Epithelial cell of proximal tubule (primary cell): ENCODE measurements around the gene PTPN6. TPM values are rescaled to one million over a fixed set of nuclear protein-coding genes. Genes with fewer than 3 reads are reported as not detected.

Experiments used
- DNase-seq: peaks from one replicate; pipeline ENCODE4 v3.0.0-alpha.2; 2011; ENCODE audit warnings: low read depth
- H3K4me3 ChIP-seq: 2 replicates; pipeline ENCODE4 v1.5.1; 2011; ENCODE audit warnings: low read depth, mild to moderate bottlenecking, low read length
- total RNA-seq: library from RNA; depleted of rRNA; stranded (reverse); fragments of >200 nt; gene quantifications from 2 replicates; pipeline ENCODE4 v1.2.3, GENCODE V29; 2015
- TF ChIP-seq, protein P1 (sequence below): conservative IDR thresholded peaks from 2 replicates; pipeline ENCODE4 v1.5.1; 2012; ENCODE audit warnings: low read depth, mild to moderate bottlenecking, low read length

PTPN6 gene
- total RNA-seq, 1 donor from 2014 or later, result 37.5 TPM

DNA sequence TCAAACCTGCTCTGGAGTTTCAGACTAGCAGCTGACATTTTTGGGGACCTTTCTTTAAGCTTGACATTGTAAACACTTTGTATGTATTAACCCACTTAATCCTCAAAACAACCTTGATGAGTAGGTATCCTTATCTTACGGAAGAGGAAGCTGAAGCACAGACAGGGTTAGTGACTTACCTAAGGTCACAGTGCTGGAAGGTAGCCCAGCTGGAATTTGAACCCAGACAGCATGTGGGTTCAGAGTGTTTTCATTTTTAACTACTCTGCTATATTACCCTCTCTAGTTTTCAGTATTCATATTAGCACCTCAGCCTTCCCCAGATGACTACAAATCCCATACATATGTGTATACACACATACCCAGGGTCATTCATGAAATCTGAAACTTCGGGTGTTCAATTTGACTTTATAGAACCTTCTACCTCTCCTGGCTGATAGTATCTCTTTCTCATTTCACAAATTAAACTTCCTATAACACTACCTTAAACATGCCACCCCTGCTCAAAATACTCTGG is 53.2 kb downstream of the PTPN6 start:
- TF ChIP-seq, protein P1, sequence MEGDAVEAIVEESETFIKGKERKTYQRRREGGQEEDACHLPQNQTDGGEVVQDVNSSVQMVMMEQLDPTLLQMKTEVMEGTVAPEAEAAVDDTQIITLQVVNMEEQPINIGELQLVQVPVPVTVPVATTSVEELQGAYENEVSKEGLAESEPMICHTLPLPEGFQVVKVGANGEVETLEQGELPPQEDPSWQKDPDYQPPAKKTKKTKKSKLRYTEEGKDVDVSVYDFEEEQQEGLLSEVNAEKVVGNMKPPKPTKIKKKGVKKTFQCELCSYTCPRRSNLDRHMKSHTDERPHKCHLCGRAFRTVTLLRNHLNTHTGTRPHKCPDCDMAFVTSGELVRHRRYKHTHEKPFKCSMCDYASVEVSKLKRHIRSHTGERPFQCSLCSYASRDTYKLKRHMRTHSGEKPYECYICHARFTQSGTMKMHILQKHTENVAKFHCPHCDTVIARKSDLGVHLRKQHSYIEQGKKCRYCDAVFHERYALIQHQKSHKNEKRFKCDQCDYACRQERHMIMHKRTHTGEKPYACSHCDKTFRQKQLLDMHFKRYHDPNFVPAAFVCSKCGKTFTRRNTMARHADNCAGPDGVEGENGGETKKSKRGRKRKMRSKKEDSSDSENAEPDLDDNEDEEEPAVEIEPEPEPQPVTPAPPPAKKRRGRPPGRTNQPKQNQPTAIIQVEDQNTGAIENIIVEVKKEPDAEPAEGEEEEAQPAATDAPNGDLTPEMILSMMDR, result no peak
- no peak for DNase-seq
- H3K4me3 ChIP-seq, result no peak overlapping the region

DNA sequence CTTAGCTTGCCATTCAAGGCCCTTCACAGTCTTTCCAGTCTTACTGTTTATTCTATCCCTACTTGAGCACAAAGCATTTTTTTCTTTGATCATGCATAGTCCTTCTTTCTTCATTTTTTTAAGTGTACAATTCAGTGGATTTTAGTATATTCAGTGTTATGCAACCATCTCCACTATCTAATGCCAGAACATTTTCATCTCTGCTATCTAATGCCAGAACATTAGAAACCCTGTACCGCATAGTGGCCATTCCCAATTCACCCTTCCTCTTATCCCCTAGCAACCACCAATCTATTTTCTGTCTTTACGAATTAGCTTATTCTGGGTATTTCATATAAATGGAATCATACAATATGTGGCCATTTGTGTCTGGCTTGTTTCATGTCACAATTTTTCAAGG is 53.7 kb downstream of the PTPN6 start:
- no peak for DNase-seq
- no peak overlapping the region for H3K4me3 ChIP-seq
- TF ChIP-seq, protein P1, result no peak

DNA sequence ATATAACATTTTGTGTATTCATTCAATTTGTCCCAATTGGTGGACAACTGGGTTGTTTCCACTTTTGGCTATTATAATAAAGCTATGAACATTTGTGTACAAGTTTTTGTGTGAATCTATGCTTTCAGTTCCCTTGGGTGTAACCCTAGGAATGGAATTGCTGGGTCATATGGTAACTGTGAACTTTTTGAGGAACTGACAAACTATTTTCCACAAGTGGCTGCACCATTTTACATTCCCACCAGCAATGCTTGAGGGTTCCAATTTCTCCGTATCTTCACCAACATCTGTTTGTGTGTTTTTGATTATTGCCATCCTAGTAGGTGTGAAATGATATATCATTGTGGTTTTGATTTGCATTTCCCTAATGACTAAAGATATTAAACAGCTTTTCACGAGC is 54.2 kb downstream of the PTPN6 start:
- H3K4me3 ChIP-seq, result no peak overlapping the region
- no peak for DNase-seq
- TF ChIP-seq, protein P1, result no peak

DNA sequence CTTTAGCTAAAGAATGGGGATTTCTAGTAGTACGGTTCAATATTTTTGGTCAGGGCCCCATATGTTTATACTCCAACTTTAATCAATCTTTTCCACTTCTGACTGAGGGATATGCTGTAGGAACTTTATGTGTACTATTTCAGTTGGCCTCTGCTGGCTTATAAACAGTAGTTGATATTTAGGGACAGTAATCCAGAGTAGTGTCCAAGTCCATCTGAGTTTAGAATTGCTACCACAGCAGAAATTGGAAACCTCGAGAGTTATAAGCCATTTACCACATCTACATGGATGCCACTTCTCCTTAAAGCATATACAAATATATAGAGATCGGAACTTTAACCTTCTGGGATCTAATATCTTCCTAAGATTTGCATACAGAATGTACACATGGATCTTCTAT is 55.5 kb downstream of the PTPN6 start:
- DNase-seq, result no peak
- H3K4me3 ChIP-seq, result no peak overlapping the region
- TF ChIP-seq, protein P1, result no peak

DNA sequence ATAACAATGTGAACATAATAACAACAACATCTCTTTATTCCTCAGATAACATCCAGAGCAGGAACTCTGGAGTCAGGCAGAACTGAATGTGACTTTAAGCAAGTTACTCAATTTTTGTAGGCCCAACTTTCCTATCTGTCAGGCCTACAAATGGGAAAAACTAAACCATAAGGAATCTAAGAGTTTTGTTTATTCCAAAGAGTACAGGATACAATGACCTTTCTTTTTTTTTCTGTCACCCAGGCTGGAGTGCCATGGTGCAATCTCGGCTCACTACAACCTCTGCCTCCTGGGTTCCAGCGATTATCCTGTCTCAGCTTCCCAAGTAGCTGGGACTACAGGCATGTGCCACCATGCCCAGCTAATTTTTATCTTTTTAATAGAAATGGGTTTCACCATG is 57.7 kb downstream of the PTPN6 start:
- no peak overlapping the region for H3K4me3 ChIP-seq
- TF ChIP-seq, protein P1, result no peak
- no peak for DNase-seq

DNA sequence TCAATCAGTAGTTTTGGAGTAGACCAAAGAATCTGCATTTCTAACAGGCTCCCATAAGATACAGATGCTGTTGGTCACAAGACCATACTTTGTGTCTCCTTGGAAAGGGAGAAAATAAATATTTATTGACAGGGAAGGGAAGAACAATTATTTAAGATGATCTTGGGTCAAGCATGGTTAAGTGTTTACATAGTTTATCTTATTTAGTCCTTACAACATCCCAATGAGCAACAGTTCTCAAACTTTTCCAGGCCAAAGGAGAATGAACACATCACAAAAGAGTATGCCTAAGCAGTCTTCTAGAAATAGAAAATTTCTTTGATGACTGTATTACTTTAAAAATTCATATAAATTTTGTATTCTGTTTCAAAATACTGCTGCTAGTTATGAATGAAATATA is 58.4 kb downstream of the PTPN6 start:
- no peak overlapping the region for H3K4me3 ChIP-seq
- no peak for DNase-seq
- TF ChIP-seq, protein P1, result no peak

Other genes with a start within 250 kb of the PTPN6 start
- 59.2 and 63.5 TPM in 2 replicates for gene COPS7A, start 227.3 kb upstream of the PTPN6 start, total RNA-seq
- 185 and 294 TPM in 2 replicates for gene MLF2, start 198.2 kb upstream of the PTPN6 start, total RNA-seq
- 91.7 and 266 TPM in 2 replicates for gene PTMS, start 185.0 kb upstream of the PTPN6 start, total RNA-seq
- gene LAG3, start 178.8 kb upstream of the PTPN6 start, total RNA-seq, result not detected in 2 replicates
- 0.07 and 0.75 TPM in 2 replicates for gene CD4, start 161.8 kb upstream of the PTPN6 start, total RNA-seq
- 1.0 and 1.2 TPM in 2 replicates for gene GPR162, start 129.5 kb upstream of the PTPN6 start, total RNA-seq
- 19.1 and 30.4 TPM in 2 replicates for gene P3H3, start 122.9 kb upstream of the PTPN6 start, total RNA-seq
- 0.29 and 4.2 TPM in 2 replicates for gene GNB3, start 110.4 kb upstream of the PTPN6 start, total RNA-seq
- gene CDCA3, start 100.1 kb upstream of the PTPN6 start, total RNA-seq, result 85.0 and 97.4 TPM in 2 replicates
- gene USP5, start 99.2 kb upstream of the PTPN6 start, total RNA-seq, result 60.5 and 83.8 TPM in 2 replicates
- gene TPI1, start 83.8 kb upstream of the PTPN6 start, total RNA-seq, result 1,445 and 2,208 TPM in 2 replicates
- 9.5 and 17.2 TPM in 2 replicates for gene SPSB2, start 78.1 kb upstream of the PTPN6 start, total RNA-seq
- gene LRRC23, start 46.5 kb upstream of the PTPN6 start, total RNA-seq, result 3.8 and 14.5 TPM in 2 replicates
- 47.4 and 97.0 TPM in 2 replicates for gene ENO2, start 36.8 kb upstream of the PTPN6 start, total RNA-seq
- 17.9 and 19.0 TPM in 2 replicates for gene ATN1, start 23.4 kb upstream of the PTPN6 start, total RNA-seq
- not detected in 2 replicates for gene RNU7-1, start 7.5 kb upstream of the PTPN6 start, total RNA-seq
- gene C12orf57, start 7.3 kb upstream of the PTPN6 start, total RNA-seq, result 163 and 174 TPM in 2 replicates
- gene PHB2, start 19.3 kb downstream of the PTPN6 start, total RNA-seq, result 287 and 559 TPM in 2 replicates
- 81.5 and 138 TPM in 2 replicates for gene EMG1, start 19.6 kb downstream of the PTPN6 start, total RNA-seq
- gene LPCAT3, start 67.1 kb downstream of the PTPN6 start, total RNA-seq, result 14.9 and 27.1 TPM in 2 replicates
- gene C1S, start 109.4 kb downstream of the PTPN6 start, total RNA-seq, result 1.3 TPM in 1 of 2 replicates, not detected in the other
- 2.1 and 2.5 TPM in 2 replicates for gene C1R, start 141.1 kb downstream of the PTPN6 start, total RNA-seq
- 11.2 and 11.3 TPM in 2 replicates for gene C1RL, start 157.9 kb downstream of the PTPN6 start, total RNA-seq
- not detected in 2 replicates for gene RBP5, start 177.5 kb downstream of the PTPN6 start, total RNA-seq
- 25.2 and 57.5 TPM in 2 replicates for gene CLSTN3, start 179.0 kb downstream of the PTPN6 start, total RNA-seq
- 14.4 and 20.0 TPM in 2 replicates for gene PEX5, start 238.3 kb downstream of the PTPN6 start, total RNA-seq